Measurements from ENCODE around the gene FCER2.
"Not testable (repeated sequence)": the region's sequence is repeated elsewhere in the genome, so short reads cannot be mapped to it uniquely, and the experiment has no call there.

Gene FCER2

GRCh38 chr19:7701654-7702457, at the start of gene FCER2:
FCER2 (minus strand) TSS chr19:7702131; CDS start chr19:7699760, 2,371 bp downstream.
- DNase-seq (ENCODE audit: low spot score), result no peak

DNA sequence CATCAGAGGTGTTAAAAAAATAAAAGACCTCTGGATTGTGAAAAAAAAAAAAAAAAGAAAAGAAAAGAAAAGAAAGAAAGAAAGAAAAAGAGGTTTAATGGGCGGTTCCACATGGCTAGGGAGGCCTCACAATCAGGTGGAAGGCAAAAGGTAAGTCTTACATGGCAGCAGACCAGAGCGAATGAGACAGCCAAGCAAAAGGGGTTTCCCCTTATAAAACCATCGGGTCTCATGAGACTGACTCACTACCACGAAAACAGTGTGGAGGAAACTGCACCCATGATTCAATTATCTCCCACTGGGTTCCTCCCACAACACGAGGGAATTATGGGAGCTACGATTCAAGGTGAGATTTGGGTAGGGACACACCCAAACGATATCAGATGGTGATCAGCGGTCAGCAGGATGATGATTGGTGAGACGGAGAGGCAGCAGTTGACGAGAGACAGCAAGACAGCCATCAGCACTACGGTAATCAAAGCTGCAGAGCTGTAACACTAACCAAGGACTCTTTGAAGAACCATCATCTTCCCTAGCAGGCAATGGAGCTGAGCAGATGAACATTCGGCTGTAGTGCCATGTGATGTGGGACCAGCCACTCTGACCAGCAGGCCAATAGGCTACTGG, 49.3 kb upstream of the FCER2 start:
- DNase-seq (ENCODE audit: low spot score), result peak; percentile 53

GRCh38 chr19:7748756-7749155, 46.8 kb upstream of the FCER2 start:
- no peak for DNase-seq (ENCODE audit: low spot score)

- DNase-seq (ENCODE audit: low spot score), result no peak
Measured at GRCh38 chr19:7748171-7748570, 46.2 kb upstream of the FCER2 start.

GRCh38 chr19:7746903-7747884, 45.3 kb upstream of the FCER2 start, which contains the start of gene CD209:
CD209 (minus strand) TSS chr19:7747534; CDS start chr19:7747511, 23 bp downstream.
- DNase-seq (ENCODE audit: low spot score), result no peak

- DNase-seq (ENCODE audit: low spot score), result not testable (repeated sequence)
Measured at GRCh38 chr19:7746306-7746705, 44.4 kb upstream of the FCER2 start.

GRCh38 chr19:7744871-7745650, 43.1 kb upstream of the FCER2 start:
- DNase-seq (ENCODE audit: low spot score), result no peak

- no peak for DNase-seq (ENCODE audit: low spot score)
Measured at GRCh38 chr19:7744199-7744786, 42.4 kb upstream of the FCER2 start.

- no peak for DNase-seq (ENCODE audit: low spot score)
Measured at GRCh38 chr19:7743425-7743841, 41.5 kb upstream of the FCER2 start.

GRCh38 chr19:7742991-7743390, 41.1 kb upstream of the FCER2 start:
- no peak for DNase-seq (ENCODE audit: low spot score)

DNA sequence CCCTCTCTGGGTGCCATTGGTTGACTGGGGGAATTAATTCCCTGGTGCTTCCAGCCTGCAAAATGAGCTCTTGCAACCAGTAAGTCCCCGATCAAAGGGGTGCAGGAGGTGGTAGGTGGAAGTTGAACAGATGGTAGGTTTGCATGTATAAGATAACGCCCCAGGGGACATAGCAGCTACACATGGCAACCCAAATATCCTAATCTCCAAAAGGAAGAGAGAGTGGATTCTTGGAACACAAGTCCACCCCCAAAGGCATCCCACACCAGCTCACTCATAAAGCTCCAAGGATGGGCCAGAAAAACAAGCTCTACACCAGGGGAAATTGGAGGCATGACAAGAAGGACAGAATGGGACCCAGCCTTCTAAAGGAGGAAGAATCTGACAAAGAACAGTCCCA, 40.6 kb upstream of the FCER2 start:
- DNase-seq (ENCODE audit: low spot score), result no peak

DNA sequence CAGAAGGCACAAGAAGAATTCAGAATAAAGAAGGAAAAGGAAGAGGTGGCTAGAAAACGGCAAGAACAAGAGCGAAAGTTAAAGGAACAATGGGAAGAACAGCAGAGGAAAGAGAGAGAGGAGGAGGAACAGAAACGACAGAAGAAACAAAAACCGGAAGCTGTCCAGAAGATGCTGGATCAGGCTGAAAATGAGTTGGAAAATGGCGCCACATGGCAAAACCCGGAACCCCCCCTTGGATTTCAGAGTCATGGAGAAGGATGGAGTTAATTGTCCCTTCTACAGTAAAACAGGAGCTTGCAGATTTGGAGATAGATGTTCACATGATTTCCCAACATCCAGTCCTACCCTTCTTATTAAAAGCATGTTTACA, 38.7 kb upstream of the FCER2 start:
- DNase-seq (ENCODE audit: low spot score), result no peak

DNA sequence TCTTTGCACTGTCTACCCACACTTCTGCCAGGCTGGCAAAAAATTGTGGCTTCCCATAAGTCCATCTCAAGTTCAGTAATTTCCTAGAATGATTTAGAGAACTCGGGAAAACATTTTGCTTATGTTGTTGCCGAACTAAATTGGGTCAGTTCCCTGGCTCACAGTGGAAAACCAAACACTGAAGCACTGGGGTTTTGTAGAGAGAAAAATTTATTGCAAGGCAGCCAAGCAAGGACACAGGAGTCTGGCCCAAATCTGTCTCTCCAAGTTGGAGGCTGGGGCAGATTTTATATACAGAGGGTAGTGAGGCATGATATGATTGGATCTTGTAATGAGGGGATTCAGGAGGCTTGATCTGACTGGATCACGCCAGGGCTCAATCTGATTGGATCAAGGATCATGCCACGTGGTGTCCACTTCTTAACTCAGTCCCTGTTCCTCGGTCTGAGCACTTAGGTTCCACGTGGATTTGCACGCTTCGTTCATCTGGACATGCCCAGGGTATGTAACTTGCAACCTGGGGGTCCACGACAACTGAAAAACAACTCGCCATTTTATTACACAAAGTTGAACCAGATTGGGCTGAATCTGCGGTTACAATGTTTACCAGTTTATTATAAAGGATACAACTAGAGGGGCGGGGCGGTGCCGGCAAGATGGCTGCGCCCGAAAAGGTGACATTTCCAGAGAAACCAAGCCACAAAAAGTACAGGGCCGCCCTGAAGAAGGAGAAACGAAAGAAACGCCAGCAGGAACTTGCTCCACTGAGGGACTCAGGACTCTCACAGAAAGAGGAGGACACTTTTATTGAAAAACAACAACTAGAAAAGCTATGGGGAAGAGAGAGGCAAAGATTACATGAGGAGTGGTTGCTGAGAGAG, 38.1 kb upstream of the FCER2 start:
- DNase-seq (ENCODE audit: low spot score), result no peak

GRCh38 chr19:7739211-7739755, 37.4 kb upstream of the FCER2 start:
- no peak for DNase-seq (ENCODE audit: low spot score)

- peak; percentile 2 for DNase-seq (ENCODE audit: low spot score)
Measured at GRCh38 chr19:7738023-7738422, 36.1 kb upstream of the FCER2 start.

DNA sequence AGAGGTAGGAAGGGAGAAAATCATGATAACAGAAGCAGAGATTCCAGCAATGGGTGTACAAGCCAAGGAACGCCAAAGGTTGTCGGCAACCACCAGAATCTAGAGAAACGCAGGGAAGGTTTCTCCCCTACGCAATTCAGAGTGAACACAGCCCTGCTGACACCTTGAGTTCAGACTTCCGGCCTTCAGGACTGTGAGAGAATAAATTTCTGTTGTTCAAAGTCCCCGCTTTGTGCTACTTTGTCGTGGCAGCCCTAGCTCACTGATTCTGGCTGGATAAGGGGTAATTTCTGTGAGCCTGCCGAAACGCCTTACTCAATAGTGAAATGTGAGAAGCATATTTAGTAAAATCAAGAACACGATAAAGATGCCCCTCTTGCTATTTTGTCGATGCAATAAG, 35.3 kb upstream of the FCER2 start:
- no peak for DNase-seq (ENCODE audit: low spot score)

- DNase-seq (ENCODE audit: low spot score), result no peak
Measured at GRCh38 chr19:7736148-7736547, 34.2 kb upstream of the FCER2 start.

GRCh38 chr19:7734220-7735203, 32.6 kb upstream of the FCER2 start:
- no peak for DNase-seq (ENCODE audit: low spot score)

DNA sequence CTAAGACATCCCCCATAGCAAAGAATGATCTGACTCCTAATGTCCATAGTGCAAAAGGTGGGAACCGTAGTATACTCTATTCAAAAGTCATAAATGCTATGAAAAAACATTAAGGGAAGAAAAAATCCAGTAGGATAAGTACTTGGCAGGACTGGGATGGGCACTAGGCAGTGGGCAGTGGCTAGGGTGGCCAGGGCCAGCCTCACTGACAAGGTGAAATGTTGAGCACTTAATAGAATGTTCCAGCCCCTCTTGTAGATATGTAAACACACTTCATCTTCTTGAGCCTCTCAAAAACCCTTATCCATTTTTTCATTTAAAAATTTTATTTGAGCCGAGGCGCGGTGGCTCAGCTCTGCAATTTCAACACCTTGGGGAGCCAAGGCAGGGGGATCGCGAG, 31.4 kb upstream of the FCER2 start:
- no peak for DNase-seq (ENCODE audit: low spot score)

Measured in activated CD4-positive, alpha-beta T cell treated with anti-CD3 and anti-CD28 coated beads, Interleukin-2, Interleukin-4, amounts not matched to agents 100 ng/mL and 50 ng/mL, durations not matched to agents 16 hours and 8 hours (primary cell).